ENCODE data around the gene MYLK. TPM values are rescaled to one million over a fixed set of nuclear protein-coding genes. Genes with fewer than 3 reads are reported as not detected.

MYLK gene
- polyA plus RNA-seq, 1 donor = 132 TPM

Other genes with a start within 250 kb of the MYLK start
- 218 TPM for gene CCDC14, start 76.9 kb upstream of the MYLK start, polyA plus RNA-seq (ENCODE audit: insufficient read length)
- gene ROPN1, start 107.8 kb upstream of the MYLK start, polyA plus RNA-seq (ENCODE audit: insufficient read length) = 0.25 TPM
- gene KALRN, start 149.0 kb upstream of the MYLK start, polyA plus RNA-seq (ENCODE audit: insufficient read length) = 27.6 TPM

Measured in left kidney (tissue), 1 donor.